HG03460 (cell line): ENCODE data around the gene PRDX5.
A peak's percentile ranks its signal among the peaks of the same experiment; 100 is the strongest.

Source experiments
- ATAC-seq: cut with Tn5 transposase; IDR thresholded peaks from one replicate; pipeline ENCODE4 v1.9.1; 2021; ENCODE audit not compliant: unreplicated experiment

PRDX5 gene

GRCh38 chr11:64343767-64344559, 26.0 kb downstream of the PRDX5 start:
- ATAC-seq: no peak

GRCh38 chr11:64344787-64345186, 26.9 kb downstream of the PRDX5 start:
- no peak for ATAC-seq

- ATAC-seq: no peak
These were observed 29.4 kb downstream of the PRDX5 start for GRCh38 chr11:64347193-64347867.

- no peak for ATAC-seq
These were observed 30.6 kb downstream of the PRDX5 start for GRCh38 chr11:64348383-64349024.

- no peak for ATAC-seq
These were observed 31.1 kb downstream of the PRDX5 start for GRCh38 chr11:64349025-64349387.

GRCh38 chr11:64349404-64349803, 31.5 kb downstream of the PRDX5 start:
- no peak for ATAC-seq

GRCh38 chr11:64351136-64351631, 33.3 kb downstream of the PRDX5 start:
- ATAC-seq: no peak

GRCh38 chr11:64352099-64352994, 34.4 kb downstream of the PRDX5 start:
- ATAC-seq: no peak

GRCh38 chr11:64352995-64353714, 35.2 kb downstream of the PRDX5 start:
- ATAC-seq: no peak

- ATAC-seq: no peak
These were observed 36.0 kb downstream of the PRDX5 start for GRCh38 chr11:64353715-64354506.

- ATAC-seq: no peak
These were observed 37.4 kb downstream of the PRDX5 start for GRCh38 chr11:64355078-64355940.

- ATAC-seq: no peak
These were observed 38.8 kb downstream of the PRDX5 start for GRCh38 chr11:64356498-64357411.

- no peak for ATAC-seq
These were observed 39.5 kb downstream of the PRDX5 start for GRCh38 chr11:64357446-64357845.

- no peak for ATAC-seq
These were observed 40.1 kb downstream of the PRDX5 start for GRCh38 chr11:64357904-64358535.

- no peak for ATAC-seq
These were observed 40.6 kb downstream of the PRDX5 start for GRCh38 chr11:64358536-64358906.

GRCh38 chr11:64358907-64359711, 41.2 kb downstream of the PRDX5 start, which contains the start of gene RPS6KA4:
Gene RPS6KA4, plus strand, starts transcription at chr11:64359162. Its CDS starts 74 bp downstream, at chr11:64359236.
- peak; percentile 52 for ATAC-seq
